GM19351 (cell line): ENCODE results near the gene UBE2E3.
A peak's percentile ranks its signal among the peaks of the same experiment; 100 is the strongest.

Experiments
- ATAC-seq: cut with Tn5 transposase; IDR thresholded peaks from one replicate; pipeline ENCODE4 v1.9.1; 2021; ENCODE audit warnings: mild to moderate bottlenecking, moderate library complexity; ENCODE audit not compliant: unreplicated experiment

The UBE2E3 gene

DNA sequence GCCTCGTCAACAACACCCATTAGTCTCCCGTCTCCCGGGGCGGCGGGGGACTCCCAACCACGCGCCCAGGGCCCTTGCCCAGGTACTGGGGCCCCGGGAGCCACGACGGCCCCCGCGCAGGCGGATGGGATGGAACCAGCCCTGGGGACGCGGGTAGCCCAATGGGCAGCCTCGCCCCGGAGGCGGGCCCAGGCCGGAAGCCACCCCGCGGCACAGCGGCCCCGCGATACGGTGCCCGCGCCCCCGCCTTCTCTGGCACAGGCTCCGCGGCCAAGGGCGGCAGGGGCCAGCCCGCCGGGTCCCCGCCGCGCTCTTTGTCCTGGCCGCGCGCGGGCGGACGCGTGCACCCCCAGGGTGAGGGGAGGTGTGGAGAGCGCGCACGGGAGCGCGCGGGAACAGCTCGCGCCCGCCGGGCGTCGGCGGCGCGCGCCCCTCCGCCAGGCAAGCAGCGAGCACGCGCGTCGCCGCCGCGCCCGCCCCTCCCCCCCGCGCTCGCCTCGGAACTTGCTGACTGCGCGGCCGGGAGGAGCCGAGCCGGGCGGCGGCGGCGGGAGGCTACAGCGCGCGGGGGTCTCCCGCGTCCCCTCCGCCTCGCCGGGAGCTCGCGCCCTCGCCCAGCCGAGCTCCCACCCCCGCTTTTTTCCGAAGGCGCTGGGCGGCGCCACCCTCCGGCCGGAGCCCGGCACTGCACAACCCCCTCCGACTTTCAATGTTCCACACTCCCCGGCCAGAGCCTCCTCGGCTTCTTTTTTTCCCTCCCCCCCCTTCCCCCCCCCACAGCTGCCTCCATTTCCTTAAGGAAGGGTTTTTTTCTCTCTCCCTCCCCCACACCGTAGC, at the start of gene UBE2E3:
Gene UBE2E3 (plus strand): TSS at position 500 of the 837 bp plus-strand sequence. CDS start 1,438 bp downstream, outside the sequence.
- peak; percentile 64 for ATAC-seq

DNA sequence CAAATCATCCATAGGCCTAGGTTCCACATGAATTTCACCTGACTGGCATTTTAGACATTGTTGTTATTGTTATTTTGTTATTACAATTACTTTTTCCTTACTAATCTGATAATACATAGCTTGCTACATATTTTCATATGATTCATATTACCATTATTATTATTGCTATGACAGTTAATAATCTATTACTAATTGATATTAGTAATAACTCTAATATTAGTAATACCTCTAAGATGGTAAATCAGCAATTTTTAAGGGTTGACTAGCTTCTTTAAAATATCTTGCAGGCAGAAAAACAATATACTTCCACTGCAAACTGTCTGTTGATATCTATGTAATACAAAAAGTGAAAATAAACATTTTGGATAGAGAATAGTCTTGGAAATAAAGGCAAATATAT, 48.6 kb upstream of the UBE2E3 start:
- ATAC-seq: no peak

DNA sequence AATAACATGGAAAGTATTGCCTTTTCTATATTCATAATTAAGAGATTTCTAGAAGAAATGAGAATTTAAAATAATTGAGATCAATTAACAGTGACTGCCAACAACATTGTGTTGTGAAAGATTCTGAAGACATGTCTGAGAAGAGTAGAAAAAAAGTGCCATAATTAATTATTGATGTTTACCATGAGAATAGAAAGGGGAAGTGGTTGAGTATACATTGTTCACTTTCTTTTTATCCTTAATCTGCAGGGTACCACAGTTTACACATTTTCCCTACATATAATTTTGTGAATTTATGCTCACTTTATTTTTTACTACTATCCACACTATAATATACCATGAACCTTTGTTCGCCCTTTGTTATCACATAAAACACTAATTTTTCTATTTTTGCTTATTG, 47.1 kb upstream of the UBE2E3 start:
- no peak for ATAC-seq

DNA sequence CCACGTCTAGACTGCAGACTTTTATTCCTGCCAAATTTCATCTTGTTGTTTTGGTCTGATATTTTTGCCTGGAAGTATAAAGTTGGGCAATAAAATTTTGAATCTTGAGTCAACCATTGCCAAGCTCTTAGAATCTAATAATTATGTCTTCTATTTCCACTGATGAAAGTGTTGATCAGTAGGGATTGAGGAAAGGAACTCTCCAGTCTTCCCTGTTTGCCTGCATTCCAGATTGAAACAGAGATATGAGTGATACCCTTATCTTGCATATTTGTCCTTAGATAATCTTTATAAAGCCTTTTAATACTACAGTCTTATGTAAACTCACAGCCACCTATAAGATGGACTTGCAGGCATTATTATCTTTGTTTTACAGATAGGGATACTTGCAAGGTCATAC, 45.5 kb upstream of the UBE2E3 start:
- no peak for ATAC-seq

DNA sequence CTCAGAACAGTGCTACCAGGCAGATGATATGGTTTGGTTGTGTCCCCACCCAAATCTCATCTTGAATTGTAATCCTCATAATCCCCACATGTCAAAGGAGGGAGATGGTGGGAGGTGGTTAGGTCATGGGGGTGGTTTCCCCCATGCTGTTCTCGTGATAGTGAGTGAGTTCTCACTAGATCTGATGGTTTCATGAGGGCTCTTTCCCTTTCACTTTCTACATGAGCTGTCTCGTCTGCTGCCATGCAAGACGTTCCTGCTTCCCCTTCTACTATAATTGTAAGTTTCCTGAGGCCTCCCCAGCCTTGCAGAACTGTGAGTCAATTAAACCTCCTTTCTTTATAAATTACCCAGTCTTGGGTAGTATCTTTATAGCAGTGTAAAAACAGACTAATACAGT, 42.9 kb upstream of the UBE2E3 start:
- ATAC-seq: peak; percentile 84

DNA sequence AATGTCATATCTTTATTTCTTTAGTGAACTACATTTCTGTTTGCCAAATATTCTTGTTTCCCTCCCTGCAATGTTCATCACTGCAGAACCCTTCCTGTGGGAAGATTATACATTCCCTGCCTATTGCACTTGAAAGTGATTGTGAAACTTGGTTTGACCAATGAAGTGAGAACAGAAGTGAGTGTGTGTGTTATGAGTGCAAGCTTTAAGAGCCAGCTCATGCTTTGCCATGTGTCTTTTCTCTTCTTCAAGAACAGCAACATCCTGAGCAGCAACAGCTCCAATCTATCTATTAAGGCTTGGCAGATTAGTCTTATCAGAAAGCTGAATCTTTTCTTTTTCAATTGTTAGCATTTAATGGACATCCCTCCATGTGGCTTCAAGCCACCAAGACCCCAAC, 42.0 kb upstream of the UBE2E3 start:
- peak; percentile 39 for ATAC-seq

DNA sequence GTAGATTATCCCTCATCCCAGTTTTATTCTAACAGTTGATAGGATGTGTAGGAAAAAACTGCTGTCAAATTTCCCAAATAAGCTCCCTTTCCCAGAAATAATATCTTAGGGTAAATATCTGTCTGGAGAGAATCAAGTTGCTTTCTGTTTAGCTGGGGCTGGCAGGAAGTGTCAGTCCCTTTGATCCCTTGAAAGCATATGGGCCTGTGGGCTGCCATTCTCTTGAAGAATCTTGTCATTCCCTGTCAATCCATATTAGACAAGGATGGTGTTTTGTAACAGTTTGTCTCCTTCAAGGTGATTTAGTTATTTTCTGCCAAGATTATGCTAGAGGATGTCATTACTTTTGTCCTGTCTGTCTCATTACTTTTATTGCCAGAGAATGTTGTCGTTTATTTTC, 37.1 kb upstream of the UBE2E3 start:
- ATAC-seq: no peak

DNA sequence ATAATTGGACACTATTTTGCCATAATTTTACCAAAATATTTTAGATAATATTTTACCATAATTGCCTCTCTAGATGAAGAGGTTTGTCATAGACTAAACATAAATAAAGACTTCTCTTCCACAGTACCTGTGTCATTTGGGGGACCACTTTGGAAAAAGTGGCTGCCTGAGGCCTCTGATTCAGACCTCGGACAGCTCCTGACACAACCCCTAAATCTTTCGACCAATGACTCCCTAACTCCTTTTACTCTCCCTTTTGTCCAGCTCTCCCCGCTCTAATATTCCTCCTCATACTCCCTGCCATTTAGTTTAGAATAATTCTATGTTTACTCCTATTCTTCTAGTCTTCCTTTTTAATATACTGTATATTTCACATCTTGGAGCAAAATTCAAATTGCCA, 36.0 kb upstream of the UBE2E3 start:
- ATAC-seq: no peak

DNA sequence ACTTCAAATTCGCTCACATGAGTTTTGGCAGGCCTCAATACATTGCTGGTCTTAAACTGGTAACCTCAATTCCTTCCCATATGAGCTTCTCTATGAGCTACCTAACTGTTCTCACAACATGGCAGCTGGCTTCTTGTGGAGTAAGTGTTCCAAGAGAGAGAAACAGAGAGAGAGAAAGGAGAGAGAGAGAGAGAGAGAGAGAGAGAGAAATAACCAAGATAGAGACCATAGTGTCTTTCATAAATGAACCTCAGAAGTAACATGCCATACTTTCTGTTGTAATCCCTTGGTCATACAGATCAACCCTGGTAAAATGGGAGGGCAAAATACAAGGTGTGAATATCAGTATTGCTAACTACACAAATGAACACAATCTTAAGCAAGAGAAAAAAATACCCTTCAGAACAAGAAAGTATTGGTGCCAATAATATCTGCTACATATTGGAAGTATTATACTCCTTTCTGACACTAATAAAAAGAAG, 33.2 kb upstream of the UBE2E3 start:
- ATAC-seq: no peak

DNA sequence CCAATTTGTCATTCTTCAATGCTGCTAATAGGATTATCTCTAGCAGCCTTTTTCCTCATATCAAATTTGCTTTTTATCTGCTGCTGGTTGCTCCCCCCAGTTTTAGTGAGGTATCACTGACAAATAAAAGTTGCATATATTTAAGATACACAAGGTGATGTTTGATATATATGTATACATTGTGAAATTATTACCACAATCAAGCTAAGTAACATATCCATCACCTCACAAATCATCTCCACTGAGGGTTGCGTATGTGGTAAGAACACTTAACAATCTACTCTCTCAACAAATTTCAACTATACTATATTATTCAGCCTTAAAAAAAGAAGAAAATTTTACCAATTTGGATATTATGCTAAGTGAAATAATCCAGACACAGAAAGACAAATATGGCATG, 30.5 kb upstream of the UBE2E3 start:
- ATAC-seq: no peak

DNA sequence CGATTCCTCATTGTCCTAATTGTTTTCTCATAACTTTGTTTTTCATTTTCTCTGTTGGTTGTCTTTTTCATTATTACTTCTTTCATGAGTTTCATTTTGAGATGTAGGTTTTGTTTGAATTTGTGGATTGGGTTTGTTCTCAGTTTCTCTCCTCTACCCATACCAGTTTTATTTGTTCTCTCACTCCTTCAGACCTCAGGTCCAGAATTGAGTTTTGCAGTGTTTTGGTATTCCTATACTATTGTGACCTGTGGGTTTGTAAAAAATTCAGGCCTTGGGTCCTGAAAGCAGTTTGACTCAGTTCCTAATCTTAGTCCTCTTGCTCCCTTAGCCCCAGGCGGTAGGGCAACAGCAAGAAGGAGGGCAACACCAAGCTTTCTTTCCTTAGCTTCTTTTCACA, 28.3 kb upstream of the UBE2E3 start:
- ATAC-seq: no peak

DNA sequence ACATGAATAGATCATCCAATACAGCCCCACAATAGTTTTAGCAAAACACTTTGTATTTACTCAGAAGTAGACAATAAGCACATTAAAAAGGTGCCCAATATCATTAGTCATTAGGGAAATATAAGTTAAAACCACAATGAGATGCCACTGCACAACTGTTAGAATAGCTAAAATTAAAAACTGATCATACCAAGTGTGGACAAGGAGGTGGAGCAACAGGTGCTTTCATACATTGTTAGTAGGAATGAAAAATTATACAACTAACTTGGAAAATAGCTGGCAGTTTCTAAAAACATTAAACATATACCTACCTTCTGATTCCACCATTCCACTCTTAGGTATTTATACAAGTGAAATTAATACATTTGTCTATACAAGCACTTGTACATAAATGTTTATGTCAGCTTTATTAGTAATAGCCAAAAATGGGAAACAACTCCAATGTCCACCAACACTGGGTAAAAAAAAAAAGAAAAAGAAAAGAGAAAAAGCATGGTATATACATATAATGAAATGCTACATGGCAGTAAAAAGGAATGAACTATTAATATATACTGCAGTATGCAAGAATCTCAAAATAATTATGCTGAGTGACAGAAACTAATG, 27.6 kb upstream of the UBE2E3 start:
- ATAC-seq: no peak

DNA sequence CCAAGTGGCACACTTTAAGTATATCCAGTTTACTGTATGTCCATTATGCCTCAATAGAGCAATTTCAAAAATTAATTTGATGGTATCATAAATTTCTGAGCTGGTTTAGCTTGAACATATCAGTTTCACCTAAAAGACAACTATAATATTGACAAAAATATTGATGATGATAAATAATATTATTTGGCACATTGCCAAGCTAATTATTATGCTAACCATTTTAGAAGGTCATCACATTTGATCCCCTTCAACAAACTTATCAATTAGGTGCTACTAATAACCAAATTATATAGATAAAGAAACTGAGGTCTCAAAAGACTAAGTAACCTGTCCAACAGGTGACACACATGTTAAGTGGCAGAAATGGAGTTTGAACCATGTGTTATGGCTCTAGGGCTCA, 26.9 kb upstream of the UBE2E3 start:
- ATAC-seq: no peak

DNA sequence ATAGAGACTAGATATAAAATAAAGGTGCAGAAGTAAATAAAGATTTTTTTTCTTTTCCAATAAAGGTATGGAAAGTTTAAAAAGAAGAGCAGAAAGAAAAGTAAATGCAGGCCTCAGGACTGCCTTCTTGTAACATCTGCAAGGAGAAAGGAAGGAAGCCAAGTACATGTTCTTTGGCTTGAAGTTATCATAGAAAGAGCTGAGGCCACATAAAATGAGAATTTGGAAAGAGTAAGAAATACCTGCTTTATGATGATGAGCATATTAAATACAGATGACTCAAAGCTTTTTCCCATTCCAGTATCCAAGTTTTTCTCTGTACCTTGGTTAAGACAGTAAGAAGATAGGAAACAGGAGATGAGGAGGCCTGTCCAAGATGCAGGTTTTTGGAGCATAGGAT, 25.3 kb upstream of the UBE2E3 start:
- no peak for ATAC-seq

DNA sequence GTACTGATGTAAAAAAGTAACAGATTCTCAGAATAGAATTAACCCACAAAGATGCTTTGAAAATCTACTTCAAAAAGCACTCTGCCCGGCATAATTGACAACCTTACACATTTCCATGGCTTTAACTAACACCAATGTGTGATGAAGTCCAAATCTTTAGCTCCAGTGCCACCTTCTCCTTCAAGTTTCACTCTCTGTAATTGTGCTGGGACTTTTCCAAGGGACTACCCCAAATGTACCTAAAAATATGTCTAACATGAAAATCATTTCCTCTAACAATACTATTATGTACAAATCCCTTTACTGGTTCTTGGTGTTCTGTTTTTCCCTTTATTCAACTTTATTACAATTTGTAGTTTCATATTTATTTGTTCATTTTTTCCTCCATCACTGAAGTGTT, 20.6 kb upstream of the UBE2E3 start:
- ATAC-seq: no peak

DNA sequence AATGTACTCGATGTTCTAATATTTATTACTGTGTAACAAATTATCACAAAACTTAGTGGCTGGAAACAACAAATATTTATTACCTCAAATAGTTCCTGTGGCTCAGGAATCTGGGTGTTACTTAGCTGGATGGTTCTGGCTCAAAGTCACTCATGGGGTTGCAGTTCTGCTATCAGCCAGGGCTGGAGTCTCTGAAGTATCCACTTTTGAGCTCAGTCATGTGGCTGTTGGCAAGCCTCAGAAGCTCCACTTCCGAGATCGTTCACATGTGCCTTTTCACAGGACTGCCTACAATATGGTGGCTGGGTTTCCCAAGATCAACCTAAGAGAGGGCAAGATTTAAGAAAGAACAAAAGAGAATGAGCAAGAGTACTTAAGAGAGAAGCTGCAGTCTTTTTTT, 19.4 kb upstream of the UBE2E3 start:
- ATAC-seq: no peak

DNA sequence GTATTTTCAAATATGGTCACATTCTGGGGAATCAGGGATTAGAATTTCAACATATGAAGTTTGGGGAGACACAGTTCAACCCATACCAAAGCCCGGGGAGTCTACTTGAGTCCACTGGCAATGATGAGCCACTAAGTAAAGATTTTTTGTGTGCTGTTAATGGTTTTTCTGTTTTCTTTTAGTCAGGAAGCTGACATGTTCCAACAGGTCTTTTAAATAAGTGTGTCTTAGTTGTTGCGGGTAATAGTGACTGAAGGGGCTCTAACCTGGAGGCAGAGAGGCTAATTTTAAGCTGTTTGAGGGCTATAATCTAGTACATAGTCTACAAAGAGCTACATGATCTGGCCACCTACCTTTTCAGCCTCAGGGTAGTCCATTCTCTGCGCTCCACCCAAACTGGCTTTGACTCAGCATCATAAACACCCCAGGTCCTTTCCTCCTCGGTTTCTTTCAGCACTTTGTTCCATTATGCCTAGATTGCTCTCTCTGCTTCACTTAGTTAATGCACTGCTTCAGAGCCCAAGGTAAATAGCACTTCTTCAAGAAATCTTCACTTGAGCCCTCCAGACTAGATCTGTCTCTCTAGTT, 17.6 kb upstream of the UBE2E3 start:
- no peak for ATAC-seq

DNA sequence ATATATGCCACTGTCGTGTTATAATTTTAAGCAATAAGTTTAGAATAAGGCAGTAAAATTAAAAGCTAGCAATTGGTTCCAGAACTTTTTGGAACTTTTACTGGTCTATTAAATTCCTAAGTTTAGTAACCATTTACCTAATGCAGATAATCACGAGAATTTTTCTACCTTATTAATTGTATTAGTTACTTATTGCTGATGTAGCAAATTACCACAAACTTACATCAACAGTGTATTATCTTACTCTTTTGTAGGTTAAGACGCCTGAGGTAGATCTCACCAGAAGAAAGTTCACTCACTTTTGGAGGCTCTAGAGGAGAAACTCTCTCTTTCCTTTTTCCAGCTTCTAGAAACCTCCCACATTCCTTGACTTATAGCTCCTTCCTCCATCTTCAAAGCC, 14.0 kb upstream of the UBE2E3 start:
- no peak for ATAC-seq

DNA sequence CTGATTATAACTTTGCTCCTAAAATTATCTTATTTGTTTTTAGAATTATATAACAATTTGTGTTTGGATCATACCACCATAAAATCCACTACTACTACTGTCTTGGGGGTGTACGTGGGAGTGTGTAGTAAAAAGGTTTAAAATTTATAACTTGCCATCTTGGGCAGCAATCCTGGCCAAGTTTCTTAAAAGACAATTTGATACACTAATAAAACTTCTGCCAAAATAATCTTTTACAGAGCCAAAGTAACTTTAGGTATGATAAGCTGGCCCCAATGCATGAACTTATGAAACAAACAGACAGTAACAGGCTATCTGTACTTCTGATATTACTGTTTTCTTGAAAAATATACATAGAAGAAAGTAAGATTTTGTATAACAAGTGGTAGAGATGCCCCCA, 11.3 kb upstream of the UBE2E3 start:
- no peak for ATAC-seq

DNA sequence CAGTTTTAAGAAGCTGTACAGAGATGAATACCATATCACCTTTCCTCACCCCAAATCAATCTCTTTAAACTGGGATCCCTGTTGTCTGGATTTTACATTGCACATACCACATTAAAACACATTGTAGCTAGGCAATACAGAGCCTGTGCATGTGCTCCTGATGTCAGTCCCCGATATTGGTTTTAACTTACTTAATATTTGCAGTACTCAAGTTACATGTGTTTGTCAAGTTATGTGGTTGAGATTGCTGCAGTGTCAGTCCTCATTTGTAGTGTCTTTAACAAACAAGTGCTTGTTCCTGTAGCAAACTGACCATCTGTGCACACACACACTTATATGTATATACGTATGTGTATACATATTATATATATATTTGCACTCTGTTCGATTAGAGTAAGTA, 10.4 kb upstream of the UBE2E3 start:
- ATAC-seq: no peak

DNA sequence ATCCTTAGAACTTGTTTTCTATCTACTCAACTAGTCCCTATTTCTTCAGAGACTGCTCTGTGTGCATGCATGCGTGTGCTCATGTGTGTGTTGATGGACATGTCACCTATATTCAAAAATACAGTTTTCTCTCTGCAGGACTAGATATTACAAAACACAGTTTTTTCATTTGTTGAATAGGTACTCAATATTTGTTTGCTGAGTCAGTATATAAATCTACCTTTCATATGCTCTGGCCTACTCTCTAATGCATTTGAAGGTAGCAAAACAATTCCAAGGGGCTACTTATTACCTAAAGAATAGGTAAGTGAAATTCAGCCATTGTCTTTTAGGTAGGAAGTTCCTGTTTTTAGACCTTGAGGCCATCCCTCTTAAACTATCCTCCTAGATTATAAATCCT, 8.6 kb upstream of the UBE2E3 start:
- ATAC-seq: no peak

DNA sequence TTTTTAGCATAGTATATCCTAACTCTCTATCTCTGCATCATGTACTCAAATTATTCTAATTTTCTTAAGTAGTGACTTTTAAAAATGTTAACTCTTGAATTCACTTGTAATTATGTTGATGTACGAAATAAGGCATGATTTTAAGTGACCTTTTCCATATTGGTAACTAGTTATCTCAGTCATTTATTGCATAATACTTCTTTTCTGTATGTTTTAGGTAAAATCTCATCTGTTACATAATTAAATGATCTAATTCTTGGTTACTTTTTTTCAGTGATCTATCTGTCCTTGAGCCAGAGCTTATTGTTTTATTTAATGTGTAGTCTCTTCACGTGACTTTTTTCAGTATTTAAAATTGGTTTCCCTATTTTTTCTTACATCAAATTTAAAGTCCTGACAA, 4.8 kb upstream of the UBE2E3 start:
- ATAC-seq: no peak
